ENCODE results near the gene COL23A1.

Gene COL23A1

DNA sequence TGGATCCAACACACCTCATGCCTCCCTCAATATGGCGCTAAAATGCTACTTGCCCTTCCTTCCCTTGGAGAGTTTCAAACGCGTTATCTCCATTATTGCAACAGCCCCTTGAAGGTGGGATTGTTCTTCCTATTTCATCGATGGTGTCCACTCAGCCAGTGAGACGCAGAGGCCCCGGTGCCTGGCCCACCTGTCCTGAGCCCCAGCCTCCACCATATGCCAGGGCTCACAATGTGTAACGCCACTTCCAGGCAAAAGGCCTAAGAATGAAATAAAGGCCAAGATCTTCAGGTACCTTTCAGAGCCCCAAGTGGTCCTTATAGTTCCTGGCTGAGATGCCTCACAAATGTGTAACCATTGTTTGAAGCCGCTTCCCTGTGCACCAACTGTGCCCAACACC lies 186.8 kb downstream of the COL23A1 start:
- no peak overlapping the region for H3K4me3 ChIP-seq (ENCODE audit: low read length)
- DNase-seq (ENCODE audit: low read depth) = no peak
- TF ChIP-seq, protein P1, sequence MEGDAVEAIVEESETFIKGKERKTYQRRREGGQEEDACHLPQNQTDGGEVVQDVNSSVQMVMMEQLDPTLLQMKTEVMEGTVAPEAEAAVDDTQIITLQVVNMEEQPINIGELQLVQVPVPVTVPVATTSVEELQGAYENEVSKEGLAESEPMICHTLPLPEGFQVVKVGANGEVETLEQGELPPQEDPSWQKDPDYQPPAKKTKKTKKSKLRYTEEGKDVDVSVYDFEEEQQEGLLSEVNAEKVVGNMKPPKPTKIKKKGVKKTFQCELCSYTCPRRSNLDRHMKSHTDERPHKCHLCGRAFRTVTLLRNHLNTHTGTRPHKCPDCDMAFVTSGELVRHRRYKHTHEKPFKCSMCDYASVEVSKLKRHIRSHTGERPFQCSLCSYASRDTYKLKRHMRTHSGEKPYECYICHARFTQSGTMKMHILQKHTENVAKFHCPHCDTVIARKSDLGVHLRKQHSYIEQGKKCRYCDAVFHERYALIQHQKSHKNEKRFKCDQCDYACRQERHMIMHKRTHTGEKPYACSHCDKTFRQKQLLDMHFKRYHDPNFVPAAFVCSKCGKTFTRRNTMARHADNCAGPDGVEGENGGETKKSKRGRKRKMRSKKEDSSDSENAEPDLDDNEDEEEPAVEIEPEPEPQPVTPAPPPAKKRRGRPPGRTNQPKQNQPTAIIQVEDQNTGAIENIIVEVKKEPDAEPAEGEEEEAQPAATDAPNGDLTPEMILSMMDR (IDR thresholded peaks at IDR 0.05; ENCODE audit: insufficient read depth, low read depth, low read length, missing control alignments) = no peak

- DNase-seq (ENCODE audit: low read depth) = no peak
- H3K4me3 ChIP-seq (ENCODE audit: low read length) = no peak overlapping the region
- TF ChIP-seq, protein P1 (IDR thresholded peaks at IDR 0.05; ENCODE audit: insufficient read depth, low read depth, low read length, missing control alignments) = no peak
Measured at GRCh38 chr5:178399701-178400095, 190.5 kb downstream of the COL23A1 start.

DNA sequence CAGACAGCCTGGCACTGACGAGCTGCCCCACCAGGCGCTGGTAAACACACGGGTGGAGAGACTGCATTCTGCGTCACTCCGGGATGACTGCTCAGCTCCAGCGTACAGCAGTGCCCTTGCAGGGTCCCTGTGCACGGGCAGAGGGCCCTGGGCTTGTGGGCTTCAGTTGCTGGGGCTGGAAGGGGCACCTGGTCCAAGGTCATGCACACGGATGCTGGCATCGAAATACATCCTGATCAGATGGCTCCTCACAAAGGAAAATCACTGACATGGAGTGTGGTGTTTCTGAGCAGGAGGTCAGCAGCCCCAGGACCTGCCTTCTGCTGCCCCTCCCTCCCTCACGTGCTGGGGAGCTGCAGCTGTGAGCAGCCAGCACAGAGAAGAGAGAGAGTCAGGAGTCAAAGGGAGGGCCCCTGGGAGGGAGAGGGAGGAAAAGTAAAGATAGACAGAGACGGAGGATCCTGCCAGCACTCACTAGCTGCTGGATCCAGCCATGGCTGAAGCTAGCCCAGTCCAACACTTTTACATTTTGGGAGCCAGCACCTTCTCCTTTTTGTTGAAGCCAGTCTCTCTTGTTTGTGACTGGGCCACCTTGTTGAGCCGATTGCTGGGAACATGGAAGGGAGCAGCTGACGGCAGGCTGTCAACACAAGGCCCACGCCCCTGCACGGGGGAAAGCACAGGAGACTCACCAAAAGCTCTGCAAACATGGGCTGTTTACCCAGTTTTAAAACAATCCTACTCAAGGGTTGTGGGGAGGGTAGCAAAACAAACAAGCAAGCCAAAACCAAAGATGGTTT lies 191.1 kb downstream of the COL23A1 start:
- H3K4me3 ChIP-seq (ENCODE audit: low read length) = no peak overlapping the region
- DNase-seq (ENCODE audit: low read depth) = no peak
- TF ChIP-seq, protein P1 (IDR thresholded peaks at IDR 0.05; ENCODE audit: insufficient read depth, low read depth, low read length, missing control alignments) = no peak

DNA sequence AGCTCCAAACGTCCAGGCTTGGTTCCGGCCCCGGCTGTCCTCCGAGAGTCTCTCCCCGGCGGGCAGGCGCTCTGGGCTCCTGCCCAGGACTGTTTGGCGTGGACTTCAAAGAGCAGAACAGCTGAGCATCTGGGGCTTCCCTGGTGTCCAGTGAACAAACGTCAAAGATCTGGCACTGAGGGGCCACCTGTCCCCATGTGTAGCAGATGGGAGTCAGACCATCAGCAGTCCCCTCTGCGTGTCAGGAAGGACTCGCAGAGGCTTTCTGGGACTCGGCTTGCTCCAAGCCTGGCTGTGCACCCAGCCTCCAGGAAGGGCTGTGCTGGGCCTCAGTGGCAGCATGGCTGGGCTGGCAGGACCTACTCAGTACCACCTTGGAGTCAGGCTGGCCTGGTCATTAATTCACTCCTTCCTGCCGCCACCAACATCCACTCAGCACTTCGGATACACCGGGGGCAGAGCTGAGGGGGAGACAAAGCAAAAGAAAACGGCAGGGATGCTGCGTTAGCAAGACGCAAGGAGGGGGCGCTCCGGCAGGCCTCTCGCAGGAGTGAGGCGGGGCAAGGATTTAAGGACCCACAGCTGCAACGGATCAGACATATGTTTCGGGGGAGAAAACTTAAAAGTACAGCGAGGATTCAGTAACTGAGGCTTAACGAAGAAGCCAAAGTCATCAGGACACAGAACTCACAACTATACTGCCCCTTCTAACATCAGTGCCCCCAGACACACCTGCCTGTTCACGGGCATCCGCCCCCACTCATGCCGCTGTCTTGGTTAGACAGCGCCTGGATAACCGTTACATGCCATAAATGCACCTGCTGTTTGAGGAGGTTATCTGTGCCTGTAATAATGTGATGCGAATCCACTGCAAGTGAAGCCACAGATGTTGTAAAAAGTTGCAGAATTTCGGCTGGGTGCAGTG lies 193.1 kb downstream of the COL23A1 start:
- TF ChIP-seq, protein P1 (IDR thresholded peaks at IDR 0.05; ENCODE audit: insufficient read depth, low read depth, low read length, missing control alignments) = no peak
- no peak overlapping the region for H3K4me3 ChIP-seq (ENCODE audit: low read length)
- DNase-seq (ENCODE audit: low read depth) = no peak

GRCh38 chr5:178394074-178394473 lies 196.1 kb downstream of the COL23A1 start:
- DNase-seq (ENCODE audit: low read depth) = no peak
- TF ChIP-seq, protein P1 (IDR thresholded peaks at IDR 0.05; ENCODE audit: insufficient read depth, low read depth, low read length, missing control alignments) = no peak
- H3K4me3 ChIP-seq (ENCODE audit: low read length) = no peak overlapping the region

GRCh38 chr5:178392931-178393394 lies 197.2 kb downstream of the COL23A1 start:
- TF ChIP-seq, protein P1 (IDR thresholded peaks at IDR 0.05; ENCODE audit: insufficient read depth, low read depth, low read length, missing control alignments) = no peak
- no peak for DNase-seq (ENCODE audit: low read depth)
- H3K4me3 ChIP-seq (ENCODE audit: low read length) = no peak overlapping the region

Measured in epithelial cell of esophagus (primary cell).